Measurements from ENCODE around the gene PI4K2A. TPM values are rescaled to one million over a fixed set of nuclear protein-coding genes. Genes with fewer than 3 reads are reported as not detected.
"Not testable (repeated sequence)": the region's sequence is repeated elsewhere in the genome, so short reads cannot be mapped to it uniquely, and the experiment has no call there.

The PI4K2A gene
- total RNA-seq, 2 donors from 2014 or later = 12.3 to 26.2 TPM

GRCh38 chr10:97644936-97645335 is 4.5 kb downstream of the PI4K2A start:
- no peaks in the 10 kb centered on the region for H3K27me3 ChIP-seq (replicated peaks; ENCODE audit: insufficient read depth)
- no peak overlapping the region for H3K4me3 ChIP-seq
- WGBS = 96% methylated on average over 4 of the region's 4 CpGs
- no peak overlapping the region for H3K27ac ChIP-seq
- H3K9me3 ChIP-seq = no peaks in the 10 kb centered on the region
- intact Hi-C loops (cut with DNase I) = loop anchor here (5.0 kb wide), 1 partner anchor 42 kb away; the partner anchor contains the start of gene AVPI1
- DNase-seq (ENCODE audit: low spot score) = no peak
- no peaks in the 10 kb centered on the region for H3K36me3 ChIP-seq
- TF ChIP-seq CTCF (IDR thresholded peaks at IDR 0.05) (no peak), POLR2AphosphoS5 (IDR thresholded peaks at IDR 0.05) (no peak), POLR2A (IDR thresholded peaks at IDR 0.05) (no peak)
- no peaks in the 10 kb centered on the region for H3K4me1 ChIP-seq (replicated peaks)

- Histone ChIP-seq H3K27me3 (replicated peaks; ENCODE audit: insufficient read depth) (no peaks in the 10 kb centered on the region), H3K4me1 (replicated peaks) (no peaks in the 10 kb centered on the region), H3K4me3 (no peak overlapping the region), H3K27ac (no peak overlapping the region), H3K9me3 (no peaks in the 10 kb centered on the region), H3K36me3 (no peaks in the 10 kb centered on the region)
- intact Hi-C loops (cut with DNase I) = no loop called here
- no peak for DNase-seq (ENCODE audit: low spot score)
- WGBS = 96% methylated on average over 1 of the region's 1 CpG
- TF ChIP-seq CTCF (IDR thresholded peaks at IDR 0.05) (no peak), POLR2A (IDR thresholded peaks at IDR 0.05) (no peak), POLR2AphosphoS5 (IDR thresholded peaks at IDR 0.05) (no peak)
Measured at GRCh38 chr10:97647556-97647955, 7.1 kb downstream of the PI4K2A start.

DNA sequence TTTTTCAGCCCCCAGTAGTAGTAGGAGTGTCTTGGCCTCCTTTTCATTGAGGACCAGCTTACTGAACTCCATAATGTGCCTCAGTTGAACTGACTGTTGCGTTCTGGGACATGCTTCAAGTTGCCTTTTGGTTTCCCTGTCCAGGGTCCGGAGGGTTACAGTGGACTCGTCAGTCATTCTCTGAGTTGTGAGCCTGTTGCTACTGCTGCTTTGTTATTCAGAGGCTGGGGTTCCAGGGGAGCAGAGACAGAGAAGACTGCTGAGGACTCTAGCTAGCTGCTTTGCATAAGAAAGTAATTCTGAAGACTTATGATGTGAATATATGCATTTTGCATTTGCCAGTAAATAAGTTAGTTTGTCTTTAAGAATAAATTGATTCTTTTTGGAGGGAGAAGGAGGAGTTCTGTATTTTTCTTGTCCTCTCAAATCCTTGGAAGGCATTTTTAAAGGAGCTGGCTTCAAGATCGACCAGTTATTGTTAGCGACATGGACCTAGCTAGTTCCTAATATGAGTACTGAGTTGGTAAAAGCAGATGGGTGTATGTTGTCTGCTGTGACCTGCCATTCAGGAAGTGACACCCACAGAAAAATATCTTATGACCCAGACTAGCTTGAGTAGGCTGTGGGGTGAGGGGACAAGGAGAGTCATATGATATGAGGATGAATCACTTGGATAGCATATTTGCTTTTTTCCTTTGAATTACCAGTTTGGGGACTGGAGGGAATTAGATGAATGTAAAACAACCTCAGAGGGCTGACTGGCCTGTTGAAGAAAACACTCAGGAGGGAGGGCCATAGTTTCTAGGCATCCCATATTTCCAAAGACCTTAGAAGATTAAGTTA is 8.3 kb downstream of the PI4K2A start:
- Histone ChIP-seq H3K36me3 (no peaks in the 10 kb centered on the region), H3K4me3 (no peak overlapping the region), H3K27ac (no peak overlapping the region), H3K4me1 (replicated peaks) (no peaks in the 10 kb centered on the region), H3K27me3 (replicated peaks; ENCODE audit: insufficient read depth) (no peaks in the 10 kb centered on the region), H3K9me3 (no peaks in the 10 kb centered on the region)
- intact Hi-C loops (cut with DNase I) = no loop called here
- DNase-seq (ENCODE audit: low spot score) = no peak
- no peak for TF ChIP-seq CTCF (IDR thresholded peaks at IDR 0.05)
- no peak for TF ChIP-seq POLR2A (IDR thresholded peaks at IDR 0.05)
- no peak for TF ChIP-seq POLR2AphosphoS5 (IDR thresholded peaks at IDR 0.05)
- WGBS = 79% methylated on average over 5 of the region's 5 CpGs

DNA sequence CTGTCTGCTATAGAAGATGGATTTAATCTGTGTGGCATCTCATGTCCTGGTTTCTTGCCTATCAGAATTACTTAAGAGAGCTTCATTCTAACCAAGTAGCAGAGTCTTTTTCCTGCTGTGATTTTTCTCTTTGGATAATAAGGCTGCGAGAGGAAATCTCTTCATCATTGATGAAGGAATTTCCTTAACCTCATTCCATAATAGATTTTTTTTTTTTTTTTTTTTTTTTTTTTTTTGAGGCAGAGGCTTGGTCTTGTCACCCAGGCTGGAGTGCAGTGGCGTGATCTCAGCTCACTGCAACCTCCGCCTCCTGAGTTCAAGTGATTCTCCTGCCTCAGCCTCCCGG is 8.9 kb downstream of the PI4K2A start:
- WGBS = 93% methylated on average over 4 of the region's 4 CpGs
- H3K27ac ChIP-seq; DNase-seq (ENCODE audit: low spot score); H3K4me3 ChIP-seq; H3K9me3 ChIP-seq; intact Hi-C loops (cut with DNase I); H3K36me3 ChIP-seq; H3K4me1 ChIP-seq (replicated peaks); H3K27me3 ChIP-seq (replicated peaks; ENCODE audit: insufficient read depth): not testable (repeated sequence)

DNA sequence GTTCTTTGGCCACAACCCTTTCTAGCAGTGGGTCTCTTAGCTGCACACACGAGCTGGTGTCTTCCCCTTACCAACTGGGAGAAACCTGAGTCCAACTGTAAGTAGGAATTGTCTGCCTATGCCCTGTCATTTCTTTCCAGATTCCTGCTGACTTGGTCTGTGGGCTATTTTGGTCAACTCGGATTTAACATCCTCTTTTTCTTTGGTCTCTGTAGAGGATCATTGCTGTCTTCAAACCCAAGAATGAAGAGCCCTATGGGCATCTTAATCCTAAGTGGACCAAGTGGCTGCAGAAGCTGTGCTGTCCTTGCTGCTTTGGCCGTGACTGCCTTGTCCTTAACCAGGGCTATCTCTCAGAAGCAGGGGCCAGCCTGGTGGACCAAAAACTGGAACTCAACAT is 10.3 kb downstream of the PI4K2A start:
- H3K9me3 ChIP-seq = no peaks in the 10 kb centered on the region
- intact Hi-C loops (cut with DNase I) = no loop called here
- H3K4me3 ChIP-seq = no peak overlapping the region
- WGBS = 86% methylated on average over 3 of the region's 3 CpGs
- no peaks in the 10 kb centered on the region for H3K4me1 ChIP-seq (replicated peaks)
- no peaks in the 10 kb centered on the region for H3K36me3 ChIP-seq
- H3K27me3 ChIP-seq (replicated peaks; ENCODE audit: insufficient read depth) = no peaks in the 10 kb centered on the region
- no peak for TF ChIP-seq POLR2A (IDR thresholded peaks at IDR 0.05)
- no peak for TF ChIP-seq POLR2AphosphoS5 (IDR thresholded peaks at IDR 0.05)
- TF ChIP-seq CTCF (IDR thresholded peaks at IDR 0.05) = no peak
- no peak overlapping the region for H3K27ac ChIP-seq
- no peak for DNase-seq (ENCODE audit: low spot score)

Measured in prostate gland (tissue), 2 donors.